GM19438 (cell line): ENCODE data around the gene ZNF669.
A peak's percentile ranks its signal among the peaks of the same experiment; 100 is the strongest.
"Not testable (repeated sequence)": the region's sequence is repeated elsewhere in the genome, so short reads cannot be mapped to it uniquely, and the experiment has no call there.

Source experiments
- ATAC-seq: cut with Tn5 transposase; IDR thresholded peaks from one replicate; pipeline ENCODE4 v1.9.1; 2021; ENCODE audit warnings: low read depth; ENCODE audit not compliant: unreplicated experiment

The ZNF669 gene

GRCh38 chr1:247103859-247104591 lies at the start of gene ZNF669:
TSS of gene ZNF669 (minus strand) at chr1:247104356. CDS start at chr1:247104199, 157 bp downstream.
- peak; percentile 98 for ATAC-seq

GRCh38 chr1:247147781-247148180 lies 43.6 kb upstream of the ZNF669 start:
- ATAC-seq, result no peak

GRCh38 chr1:247147120-247147519 lies 43.0 kb upstream of the ZNF669 start:
- not testable (repeated sequence) for ATAC-seq

GRCh38 chr1:247146671-247147070 lies 42.5 kb upstream of the ZNF669 start:
- ATAC-seq, result no peak

- no peak for ATAC-seq
These were observed 41.1 kb upstream of the ZNF669 start for GRCh38 chr1:247145279-247145678.

- not testable (repeated sequence) for ATAC-seq
These were observed 35.4 kb upstream of the ZNF669 start for GRCh38 chr1:247139557-247139956.

DNA sequence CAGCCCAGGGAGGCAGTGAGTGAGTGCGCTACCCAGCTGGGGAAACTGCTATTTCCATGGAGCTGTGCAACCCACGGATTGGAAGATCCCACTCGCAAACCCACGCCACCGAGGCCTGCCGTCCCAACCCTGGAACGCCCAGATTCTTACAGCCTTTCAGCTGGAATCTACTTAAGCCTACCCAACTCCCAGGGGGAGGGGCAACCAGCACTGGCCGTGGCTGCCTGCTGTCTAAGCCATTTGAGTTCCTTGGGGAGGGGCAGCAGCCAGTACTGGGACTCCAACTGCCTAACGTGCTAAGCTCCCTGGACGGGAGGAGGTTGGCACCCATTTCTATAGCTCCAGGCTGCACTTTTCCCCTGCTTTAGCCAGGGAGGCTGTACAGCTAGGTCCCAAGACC lies 27.1 kb upstream of the ZNF669 start:
- ATAC-seq, result no peak

GRCh38 chr1:247127519-247128282 lies 23.5 kb upstream of the ZNF669 start:
- not testable (repeated sequence) for ATAC-seq

DNA sequence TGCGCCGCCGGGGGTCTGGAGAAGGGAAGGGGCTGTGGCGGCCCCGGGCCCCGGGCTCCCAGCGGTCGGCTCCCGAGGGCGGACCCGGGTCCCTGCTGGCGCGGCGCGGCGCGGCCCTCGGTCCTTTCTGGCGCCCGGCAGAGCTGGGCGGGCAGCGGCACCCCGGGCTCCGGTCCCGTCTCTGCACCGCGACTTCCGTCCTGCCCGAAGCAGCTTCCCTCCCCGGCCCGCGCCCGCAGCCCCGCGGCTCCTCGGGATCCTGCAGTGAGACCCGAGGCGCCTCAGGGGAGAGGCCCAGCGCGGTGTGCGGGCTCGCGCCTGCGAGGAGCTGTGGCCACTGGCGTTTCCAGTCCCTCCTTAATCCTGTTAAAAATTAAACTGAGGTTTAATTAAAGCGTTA lies 22.4 kb upstream of the ZNF669 start:
- peak; percentile 57 for ATAC-seq

GRCh38 chr1:247126166-247126565 lies 22.0 kb upstream of the ZNF669 start:
- peak; percentile 97 for ATAC-seq

- no peak for ATAC-seq
These were observed 17.2 kb upstream of the ZNF669 start for GRCh38 chr1:247121382-247121781.

DNA sequence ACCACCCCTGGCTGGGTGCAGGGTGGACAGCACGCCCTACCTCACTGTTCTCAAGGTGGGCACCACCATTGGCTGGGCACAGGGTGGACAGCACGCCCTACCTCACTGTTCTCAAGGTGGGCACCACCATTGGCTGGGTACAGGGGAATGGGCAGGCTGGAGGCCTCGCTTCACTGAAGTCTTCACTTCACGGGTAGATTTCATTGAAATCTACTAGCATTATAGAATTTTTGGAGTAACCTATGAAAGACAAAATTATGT lies 16.2 kb upstream of the ZNF669 start:
- ATAC-seq, result not testable (repeated sequence)

DNA sequence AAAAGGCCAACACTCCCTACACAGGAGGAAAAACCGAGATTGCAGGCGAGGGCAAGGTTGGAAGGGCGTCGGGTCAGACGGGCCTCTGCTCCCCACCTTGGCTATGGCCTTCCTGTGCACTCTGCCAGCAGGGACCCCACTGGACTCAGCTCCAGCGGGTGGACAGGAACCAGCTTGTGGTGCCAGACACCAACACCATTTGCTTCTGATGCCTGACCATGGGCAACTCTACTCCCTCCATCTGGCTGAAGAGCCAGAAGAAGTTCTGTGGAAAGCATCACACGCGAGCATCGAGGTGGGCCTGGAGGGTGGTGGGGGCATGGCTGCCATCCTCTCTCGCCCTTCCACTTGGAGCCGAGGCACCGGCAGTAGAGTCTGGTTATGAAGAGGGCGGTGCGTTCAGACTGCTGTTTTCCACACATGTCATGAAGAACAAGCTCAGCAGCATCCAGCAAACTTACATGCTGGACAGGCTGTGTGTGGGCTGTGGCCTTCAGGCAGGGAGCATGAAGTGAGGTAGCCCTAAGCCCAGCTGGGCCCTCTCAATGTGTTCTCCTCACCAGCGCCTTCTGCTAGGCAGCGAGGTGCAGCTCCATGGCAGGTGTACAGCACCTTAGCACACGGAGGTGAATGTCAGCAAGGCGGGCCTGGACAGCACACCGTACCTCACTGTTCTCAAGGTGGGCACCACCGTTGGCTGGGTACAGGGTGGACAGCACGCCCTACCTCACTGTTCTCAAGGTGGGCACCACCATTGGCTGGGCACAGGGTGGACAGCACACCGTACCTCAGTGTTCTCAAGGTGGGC lies 15.6 kb upstream of the ZNF669 start:
- ATAC-seq, result no peak

- ATAC-seq, result no peak
These were observed 14.8 kb upstream of the ZNF669 start for GRCh38 chr1:247118946-247119446.

GRCh38 chr1:247115545-247115944 lies 11.4 kb upstream of the ZNF669 start:
- ATAC-seq, result no peak

DNA sequence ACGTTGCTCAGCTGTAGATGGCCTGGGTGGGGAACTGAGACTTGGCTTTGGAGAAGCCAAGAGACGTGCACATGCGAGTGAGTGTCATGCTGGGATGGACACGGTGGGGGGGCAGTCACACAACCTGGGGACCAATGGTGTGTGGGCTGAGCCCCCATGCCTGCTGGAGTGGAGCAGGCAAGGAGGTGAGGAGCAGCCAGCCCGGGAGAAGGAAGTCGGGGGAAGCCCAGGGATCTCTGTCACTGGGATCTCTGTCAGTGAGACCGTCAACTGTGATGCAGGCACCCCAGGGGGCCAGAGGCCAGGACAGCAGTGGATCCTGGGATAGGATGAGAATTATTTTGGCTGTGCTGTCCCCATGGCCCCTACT lies 11.0 kb upstream of the ZNF669 start:
- no peak for ATAC-seq

DNA sequence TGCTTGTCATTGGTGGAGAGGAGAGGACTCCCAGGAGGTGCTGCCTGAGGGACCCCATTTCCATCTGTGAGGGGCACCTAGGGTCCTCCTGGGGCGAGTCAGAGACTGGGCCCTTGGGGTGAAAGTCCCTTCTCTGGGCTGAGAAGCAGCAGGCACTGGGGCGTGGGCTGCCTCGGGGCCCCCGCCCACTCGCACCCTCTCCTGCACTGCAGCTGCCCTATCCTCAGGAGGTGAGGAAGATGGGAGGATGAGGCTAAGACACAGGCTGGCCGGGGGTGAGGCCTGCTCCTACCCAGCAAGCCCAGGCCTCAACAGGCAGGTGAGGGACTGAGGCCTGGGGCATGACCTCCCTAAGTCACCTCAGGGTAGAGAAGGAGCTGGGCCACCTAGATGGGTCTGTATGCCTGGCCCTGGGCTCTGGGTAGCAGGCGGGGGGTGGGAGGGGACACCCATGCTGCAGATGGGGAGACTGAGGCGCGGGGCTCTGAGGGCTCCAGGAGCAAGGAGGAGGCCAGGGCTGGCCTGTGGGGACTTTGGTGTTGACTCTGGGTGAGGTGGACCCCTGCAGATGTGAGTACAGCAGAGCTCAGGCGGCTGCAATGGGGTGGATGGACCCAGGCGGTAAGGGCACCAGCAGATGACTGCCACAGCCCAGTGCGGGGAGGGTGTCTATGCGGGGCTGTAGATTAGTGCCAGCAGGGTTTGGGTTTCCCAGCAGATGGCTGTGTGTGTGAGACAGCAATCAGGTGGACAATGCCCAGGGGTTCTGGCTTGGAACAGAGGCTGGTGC lies 10.4 kb upstream of the ZNF669 start:
- no peak for ATAC-seq

DNA sequence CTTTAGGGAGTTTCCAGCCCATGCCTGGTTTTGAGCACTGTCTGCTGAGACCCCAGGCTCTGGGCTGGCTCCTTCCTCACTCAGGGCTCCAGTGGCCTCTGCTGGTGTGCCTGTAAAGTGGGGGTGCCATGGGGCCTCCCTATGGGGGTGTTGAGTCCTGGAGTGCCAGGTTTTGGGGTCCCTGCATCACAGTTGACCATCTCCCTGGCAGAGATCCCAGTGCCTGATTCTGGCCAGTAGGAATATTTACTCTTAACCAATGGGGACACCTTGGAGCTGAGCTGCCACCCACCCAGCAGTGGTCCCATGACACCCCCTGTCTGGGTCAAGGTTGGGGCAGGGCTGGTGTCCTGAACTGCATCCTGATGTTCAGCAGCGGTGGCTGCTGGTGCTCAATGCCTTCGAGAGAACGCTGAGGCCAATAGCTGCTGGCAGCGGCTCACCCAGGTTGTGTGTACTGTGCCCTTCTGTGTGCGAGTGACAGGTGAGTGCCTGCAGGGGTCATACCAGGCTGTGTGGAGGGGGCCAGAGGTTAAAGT lies 9.6 kb upstream of the ZNF669 start:
- no peak for ATAC-seq

DNA sequence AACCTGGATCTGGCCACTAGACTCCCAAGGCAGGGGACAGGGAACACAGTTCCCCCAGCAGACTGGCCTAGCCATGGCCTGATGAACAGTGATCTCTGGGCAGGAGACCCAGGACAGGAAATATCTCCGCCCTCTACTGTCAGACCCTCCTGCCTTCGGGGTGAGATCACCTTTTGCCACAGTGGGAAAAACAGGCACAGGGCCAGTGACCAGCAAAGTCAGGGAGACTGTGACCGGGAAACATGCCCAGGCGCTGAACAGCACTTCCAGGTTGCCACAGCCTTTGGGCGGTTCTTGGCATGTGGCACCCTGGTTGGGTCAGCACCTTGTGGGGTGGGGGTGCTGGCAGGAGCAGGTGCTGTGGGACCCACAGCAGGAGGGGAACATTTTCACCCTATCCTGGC lies 8.9 kb upstream of the ZNF669 start:
- no peak for ATAC-seq

- no peak for ATAC-seq
These were observed 8.3 kb upstream of the ZNF669 start for GRCh38 chr1:247112479-247112781.
